HL-60 (cell line): Measurements from ENCODE around the gene C5orf46.

Experiments
- DNase-seq, 2 experiments: peaks; one replicate each; pipeline ENCODE4 v3.0.0-alpha.2; 2010 to 2020; ENCODE audit warnings: low read depth in 1 of 2, low spot score in 1 of 2
- H3K27ac ChIP-seq: fragments of 250-450 bp; sonication (Bioruptor Pico); replicated peaks from 2 replicates; pipeline ENCODE4 v1.5.1; 2020; ENCODE audit warnings: mild to moderate bottlenecking, moderate library complexity
- H3K27me3 ChIP-seq: fragments of 250-450 bp; sonication (Bioruptor Pico); 2 replicates; pipeline ENCODE4 v1.5.1; 2021; ENCODE audit warnings: mild to moderate bottlenecking, moderate library complexity; ENCODE audit not compliant: insufficient read depth, poor library complexity, severe bottlenecking
- H3K4me3 ChIP-seq: replicated peaks from 2 replicates; pipeline ENCODE4 v1.5.1; 2011; ENCODE audit warnings: mild to moderate bottlenecking, control low read depth, low read length; ENCODE audit not compliant: insufficient read depth
- GABPA ChIP-seq: IDR thresholded peaks from 2 replicates; pipeline ENCODE4 v1.6.1; 2012; ENCODE audit warnings: low read depth
- POLR2AphosphoS5 ChIP-seq: IDR thresholded peaks from 2 replicates; pipeline ENCODE4 v1.6.1; 2012; ENCODE audit warnings: low read depth
- SPI1 ChIP-seq: IDR thresholded peaks from 2 replicates; pipeline ENCODE4 v1.6.1; 2012; ENCODE audit warnings: low read depth, mild to moderate bottlenecking, borderline replicate concordance
- TF ChIP-seq, protein P1 (sequence below): IDR thresholded peaks from 2 replicates; pipeline ENCODE4 v1.6.1; 2012; ENCODE audit warnings: low read depth; ENCODE audit not compliant: insufficient replicate concordance
- TF ChIP-seq, protein P2 (sequence below): IDR thresholded peaks from one replicate; pipeline ENCODE4 v1.5.1; 2011; ENCODE audit warnings: low read length, control low read depth, inconsistent platforms; ENCODE audit not compliant: insufficient read depth

Gene C5orf46

DNA sequence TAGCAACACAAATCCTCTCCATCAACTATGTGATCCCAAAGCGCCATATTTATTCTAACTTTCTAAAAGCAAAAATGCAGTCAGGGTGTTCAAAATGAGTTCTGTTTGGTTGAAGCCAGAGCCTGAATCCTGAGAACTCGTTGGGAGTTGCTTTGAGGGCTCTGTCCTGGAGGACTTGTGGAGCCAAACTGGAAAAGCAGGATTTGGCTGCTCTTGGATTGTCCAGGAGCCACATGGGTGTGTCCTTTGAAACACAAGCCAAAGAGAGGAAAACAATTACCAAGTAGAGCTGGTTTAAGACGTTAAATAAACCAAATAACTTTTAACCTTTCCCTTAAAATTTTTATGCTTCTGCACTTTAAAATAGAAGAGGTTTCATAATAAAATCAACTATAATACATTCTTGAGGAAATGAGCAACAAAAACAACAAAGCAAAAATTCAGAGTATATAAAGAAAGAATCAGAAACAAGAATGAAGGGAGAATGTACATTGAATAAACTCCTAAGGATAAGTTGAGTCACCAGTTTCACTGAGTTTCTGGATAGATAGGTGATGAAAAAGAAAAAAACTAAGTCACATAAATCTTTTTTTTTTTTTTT is 13.5 kb downstream of the C5orf46 start:
- Histone ChIP-seq H3K27me3 (no peaks in the 10 kb centered on the region), H3K27ac (no peak overlapping the region), H3K4me3 (no peak overlapping the region)
- TF ChIP-seq GABPA (no peak), SPI1 (no peak)
- no peak for DNase-seq

DNA sequence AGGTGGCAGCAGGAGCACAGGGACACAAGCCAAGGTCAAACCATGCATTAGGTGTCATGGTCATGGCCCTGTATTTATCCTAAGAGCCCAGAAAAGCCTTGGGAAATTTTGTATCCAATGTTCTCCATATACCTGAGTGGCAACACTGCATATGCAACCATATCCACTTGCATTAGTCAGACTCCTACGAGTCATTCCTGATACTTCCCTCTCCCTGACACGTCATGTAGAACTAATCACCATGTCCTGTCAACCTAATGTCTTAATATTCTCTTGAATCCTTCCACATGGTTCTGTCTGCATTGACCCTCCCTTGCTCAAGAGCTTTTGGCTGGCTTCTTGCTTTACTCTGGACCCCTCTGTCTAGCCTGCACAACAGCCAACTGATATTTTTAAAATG is 18.4 kb downstream of the C5orf46 start:
- Histone ChIP-seq H3K27ac (no peak overlapping the region), H3K27me3 (peaks cover 9% of the 10 kb centered on the region), H3K4me3 (no peak overlapping the region)
- TF ChIP-seq POLR2AphosphoS5, result no peak
- DNase-seq, result no peak

DNA sequence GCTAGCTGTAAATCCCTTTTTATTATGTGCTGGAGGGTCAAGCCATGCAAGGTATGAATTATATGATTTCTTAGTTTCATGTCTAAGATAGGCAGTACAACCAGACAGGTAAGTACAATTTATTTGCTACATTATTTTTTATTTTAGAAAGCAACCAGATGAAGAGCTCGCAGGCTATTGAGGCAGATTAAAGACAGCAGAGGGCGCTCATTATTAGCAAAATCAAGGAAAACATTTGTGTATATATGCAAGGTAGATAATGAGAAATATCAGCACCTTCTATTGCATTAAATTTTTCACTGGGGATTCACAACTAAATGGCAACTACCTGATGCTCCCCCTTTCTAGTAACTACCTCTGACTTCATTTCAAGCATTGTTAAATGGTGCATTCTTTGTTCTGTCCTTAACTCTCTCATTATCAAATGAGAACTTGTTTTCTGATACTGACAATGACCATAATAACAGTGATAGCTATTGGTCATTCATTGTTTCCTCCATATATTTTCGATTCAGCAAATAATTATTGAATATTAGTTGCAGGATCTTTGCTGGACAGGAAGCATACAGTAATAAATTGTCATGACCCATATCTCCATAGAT is 19.2 kb downstream of the C5orf46 start:
- H3K27ac ChIP-seq, result no peak overlapping the region
- DNase-seq, result peak in 1 of 2 experiments; percentile 25

DNA sequence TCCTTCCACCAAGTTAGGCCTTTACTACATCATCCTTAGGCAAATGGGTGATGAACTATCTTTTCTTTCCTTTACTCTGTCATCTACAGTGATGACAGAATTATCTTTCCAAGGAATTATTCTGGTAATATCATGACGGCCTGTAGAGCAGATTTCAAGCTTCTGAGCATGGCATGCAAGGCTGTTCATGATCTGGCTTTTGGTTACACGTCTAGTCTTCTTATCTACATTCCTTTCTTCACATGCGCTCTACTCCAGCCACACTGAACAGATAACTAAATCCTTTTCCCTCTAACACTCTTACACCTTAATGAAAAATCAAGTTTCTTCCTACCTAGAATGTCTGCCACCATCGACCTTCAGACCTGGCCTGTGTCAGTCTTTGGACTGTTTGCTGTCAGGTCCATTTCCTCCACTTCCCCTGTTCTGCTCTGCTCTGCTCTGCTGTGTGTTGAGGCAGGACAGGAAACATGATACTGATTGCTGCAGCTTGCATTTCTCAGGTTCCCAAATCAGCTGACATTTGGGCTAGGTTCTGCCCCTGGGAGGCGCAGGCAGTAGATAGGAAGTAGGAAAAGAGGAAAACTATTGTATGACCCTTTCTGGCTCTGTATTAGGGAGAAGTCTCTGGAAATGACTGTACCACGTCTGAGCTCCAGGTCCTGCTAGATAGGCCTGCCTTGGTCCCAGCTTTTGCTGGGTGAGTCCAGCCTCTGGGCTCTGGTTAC is 23.6 kb downstream of the C5orf46 start:
- TF ChIP-seq GABPA (no peak), SPI1 (no peak), POLR2AphosphoS5 (no peak)
- TF ChIP-seq, protein P1, sequence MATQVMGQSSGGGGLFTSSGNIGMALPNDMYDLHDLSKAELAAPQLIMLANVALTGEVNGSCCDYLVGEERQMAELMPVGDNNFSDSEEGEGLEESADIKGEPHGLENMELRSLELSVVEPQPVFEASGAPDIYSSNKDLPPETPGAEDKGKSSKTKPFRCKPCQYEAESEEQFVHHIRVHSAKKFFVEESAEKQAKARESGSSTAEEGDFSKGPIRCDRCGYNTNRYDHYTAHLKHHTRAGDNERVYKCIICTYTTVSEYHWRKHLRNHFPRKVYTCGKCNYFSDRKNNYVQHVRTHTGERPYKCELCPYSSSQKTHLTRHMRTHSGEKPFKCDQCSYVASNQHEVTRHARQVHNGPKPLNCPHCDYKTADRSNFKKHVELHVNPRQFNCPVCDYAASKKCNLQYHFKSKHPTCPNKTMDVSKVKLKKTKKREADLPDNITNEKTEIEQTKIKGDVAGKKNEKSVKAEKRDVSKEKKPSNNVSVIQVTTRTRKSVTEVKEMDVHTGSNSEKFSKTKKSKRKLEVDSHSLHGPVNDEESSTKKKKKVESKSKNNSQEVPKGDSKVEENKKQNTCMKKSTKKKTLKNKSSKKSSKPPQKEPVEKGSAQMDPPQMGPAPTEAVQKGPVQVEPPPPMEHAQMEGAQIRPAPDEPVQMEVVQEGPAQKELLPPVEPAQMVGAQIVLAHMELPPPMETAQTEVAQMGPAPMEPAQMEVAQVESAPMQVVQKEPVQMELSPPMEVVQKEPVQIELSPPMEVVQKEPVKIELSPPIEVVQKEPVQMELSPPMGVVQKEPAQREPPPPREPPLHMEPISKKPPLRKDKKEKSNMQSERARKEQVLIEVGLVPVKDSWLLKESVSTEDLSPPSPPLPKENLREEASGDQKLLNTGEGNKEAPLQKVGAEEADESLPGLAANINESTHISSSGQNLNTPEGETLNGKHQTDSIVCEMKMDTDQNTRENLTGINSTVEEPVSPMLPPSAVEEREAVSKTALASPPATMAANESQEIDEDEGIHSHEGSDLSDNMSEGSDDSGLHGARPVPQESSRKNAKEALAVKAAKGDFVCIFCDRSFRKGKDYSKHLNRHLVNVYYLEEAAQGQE, result no peak
- TF ChIP-seq, protein P2, sequence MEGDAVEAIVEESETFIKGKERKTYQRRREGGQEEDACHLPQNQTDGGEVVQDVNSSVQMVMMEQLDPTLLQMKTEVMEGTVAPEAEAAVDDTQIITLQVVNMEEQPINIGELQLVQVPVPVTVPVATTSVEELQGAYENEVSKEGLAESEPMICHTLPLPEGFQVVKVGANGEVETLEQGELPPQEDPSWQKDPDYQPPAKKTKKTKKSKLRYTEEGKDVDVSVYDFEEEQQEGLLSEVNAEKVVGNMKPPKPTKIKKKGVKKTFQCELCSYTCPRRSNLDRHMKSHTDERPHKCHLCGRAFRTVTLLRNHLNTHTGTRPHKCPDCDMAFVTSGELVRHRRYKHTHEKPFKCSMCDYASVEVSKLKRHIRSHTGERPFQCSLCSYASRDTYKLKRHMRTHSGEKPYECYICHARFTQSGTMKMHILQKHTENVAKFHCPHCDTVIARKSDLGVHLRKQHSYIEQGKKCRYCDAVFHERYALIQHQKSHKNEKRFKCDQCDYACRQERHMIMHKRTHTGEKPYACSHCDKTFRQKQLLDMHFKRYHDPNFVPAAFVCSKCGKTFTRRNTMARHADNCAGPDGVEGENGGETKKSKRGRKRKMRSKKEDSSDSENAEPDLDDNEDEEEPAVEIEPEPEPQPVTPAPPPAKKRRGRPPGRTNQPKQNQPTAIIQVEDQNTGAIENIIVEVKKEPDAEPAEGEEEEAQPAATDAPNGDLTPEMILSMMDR, result no peak
- no peak overlapping the region for H3K4me3 ChIP-seq
- H3K27ac ChIP-seq, result no peak overlapping the region
- peaks cover 13% of the 10 kb centered on the region for H3K27me3 ChIP-seq
- no peak for DNase-seq

More for the DNA sequence above, 19.2 kb downstream of the C5orf46 start:
- H3K27me3 ChIP-seq, result peaks cover 9% of the 10 kb centered on the region
- no peak overlapping the region for H3K4me3 ChIP-seq
- TF ChIP-seq, protein P1, result no peak
- TF ChIP-seq, protein P2, result peak; percentile 26
